HG02798 (cell line): ENCODE results near the gene SLC37A3.

Experiments
- ATAC-seq: cut with Tn5 transposase; IDR thresholded peaks from one replicate; pipeline ENCODE4 v1.9.1; 2021; ENCODE audit warnings: mild to moderate bottlenecking; ENCODE audit not compliant: unreplicated experiment, poor library complexity

SLC37A3 gene

DNA sequence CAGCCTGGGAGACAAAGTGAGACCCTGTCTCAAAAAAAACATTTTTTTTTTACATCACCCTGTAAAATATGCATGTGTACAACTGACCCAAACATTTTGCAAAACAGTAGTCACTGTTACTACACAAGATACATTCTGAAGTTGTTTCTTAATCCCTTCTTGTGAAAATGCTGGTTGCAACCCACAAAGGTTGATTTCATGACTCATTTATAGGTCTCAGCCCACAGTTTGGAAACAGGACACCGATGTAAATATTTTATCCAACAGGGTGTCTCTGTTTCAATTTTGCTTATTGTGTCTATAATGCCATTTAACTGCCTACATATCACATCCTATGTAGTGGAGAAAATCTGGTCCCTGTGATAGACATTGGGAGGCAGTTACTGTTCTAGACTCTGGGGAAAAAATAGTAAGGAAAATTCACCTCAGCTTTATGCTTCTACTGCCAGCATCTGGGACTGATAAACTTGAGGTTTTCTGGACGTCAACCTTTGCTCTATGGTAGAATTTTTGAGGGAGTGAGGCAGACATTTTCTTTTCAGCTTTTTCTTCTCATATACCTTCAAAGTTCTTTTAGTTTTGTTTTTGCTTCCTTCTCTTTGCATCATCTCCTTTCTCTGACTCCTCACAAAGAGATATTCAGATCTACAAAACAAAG is 4.0 kb upstream of the SLC37A3 start:
- no peak for ATAC-seq

DNA sequence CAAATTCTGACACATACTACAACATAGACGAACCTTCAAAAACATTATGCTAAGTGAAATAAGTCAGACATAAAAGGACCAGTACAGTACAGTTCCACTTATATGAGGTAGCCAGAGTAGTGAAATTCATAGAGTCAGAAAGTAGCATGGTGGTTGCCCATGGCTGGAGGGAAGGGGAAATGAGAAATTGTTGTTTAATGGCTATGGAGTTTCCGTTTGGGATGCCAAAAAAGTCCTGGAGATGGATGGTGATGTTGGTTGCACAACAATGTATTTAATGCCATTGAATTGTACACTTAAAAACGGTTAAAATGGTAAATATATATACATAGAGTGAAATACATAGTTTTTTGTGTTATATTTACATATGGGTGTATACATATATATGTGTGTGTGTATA is 2.1 kb upstream of the SLC37A3 start:
- no peak for ATAC-seq

DNA sequence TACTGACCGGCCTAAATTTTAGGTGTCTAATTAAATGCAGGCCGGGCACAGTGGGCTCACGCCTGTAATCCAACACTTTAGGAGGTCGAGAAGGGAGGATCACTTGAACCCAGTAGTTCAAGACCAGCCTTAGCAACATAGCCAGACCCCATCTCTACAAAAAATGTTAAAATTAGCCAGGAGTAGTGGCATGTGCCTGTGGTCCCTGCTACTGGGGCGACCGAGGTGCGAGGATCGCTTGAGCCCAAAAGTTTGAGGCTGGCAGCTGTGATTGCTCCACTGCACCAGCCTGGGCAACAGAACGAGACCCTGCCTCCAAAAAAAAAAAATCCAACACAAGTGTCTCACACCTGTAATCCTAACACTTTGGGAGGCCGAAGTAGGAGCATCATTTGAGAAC is 491 bp upstream of the SLC37A3 start:
- ATAC-seq, result no peak

DNA sequence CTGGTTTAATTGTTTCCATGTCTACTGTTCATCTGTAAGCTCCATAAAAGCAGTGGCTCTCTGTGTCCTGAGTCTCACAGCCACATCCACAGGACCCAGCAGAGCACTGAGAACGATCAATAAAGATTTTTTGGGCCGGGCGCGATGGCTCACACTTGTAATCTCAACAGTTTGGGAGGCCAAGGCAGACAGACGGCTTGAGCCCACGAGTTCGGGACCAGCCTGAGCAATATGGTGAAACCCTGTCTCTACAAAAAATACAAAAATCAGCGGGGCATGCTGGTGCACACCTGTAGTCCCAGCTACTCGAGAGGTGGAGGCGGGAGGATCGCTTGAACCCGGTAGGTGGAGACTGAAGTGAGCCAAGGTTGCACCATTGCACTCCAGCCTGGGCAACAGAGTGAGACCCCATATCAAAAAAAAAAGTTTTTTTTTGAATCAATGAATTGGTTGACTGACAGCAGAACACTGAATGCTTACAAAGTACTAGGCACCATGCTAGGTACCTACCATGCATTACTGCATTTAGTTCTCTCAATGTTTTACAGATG is 4.5 kb downstream of the SLC37A3 start:
- ATAC-seq, result no peak

DNA sequence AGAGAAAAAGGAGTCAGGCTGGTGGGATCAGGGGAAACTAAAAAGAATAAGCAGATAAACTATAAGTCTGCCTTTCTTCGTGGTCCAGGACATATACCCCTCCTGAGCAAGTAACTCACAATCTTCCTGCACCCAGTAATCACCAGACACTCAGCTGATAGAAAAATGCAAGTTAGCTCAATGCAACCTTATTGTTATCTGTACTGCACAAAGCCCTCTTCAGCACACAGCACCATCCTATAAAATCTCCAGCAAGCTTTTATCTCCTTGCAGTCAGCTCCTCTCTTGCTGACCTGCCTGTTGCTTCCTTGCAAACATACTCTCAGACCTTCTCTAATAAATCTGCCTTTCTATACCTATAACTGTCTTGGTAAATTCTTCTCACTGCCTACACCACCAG is 6.7 kb downstream of the SLC37A3 start:
- no peak for ATAC-seq

DNA sequence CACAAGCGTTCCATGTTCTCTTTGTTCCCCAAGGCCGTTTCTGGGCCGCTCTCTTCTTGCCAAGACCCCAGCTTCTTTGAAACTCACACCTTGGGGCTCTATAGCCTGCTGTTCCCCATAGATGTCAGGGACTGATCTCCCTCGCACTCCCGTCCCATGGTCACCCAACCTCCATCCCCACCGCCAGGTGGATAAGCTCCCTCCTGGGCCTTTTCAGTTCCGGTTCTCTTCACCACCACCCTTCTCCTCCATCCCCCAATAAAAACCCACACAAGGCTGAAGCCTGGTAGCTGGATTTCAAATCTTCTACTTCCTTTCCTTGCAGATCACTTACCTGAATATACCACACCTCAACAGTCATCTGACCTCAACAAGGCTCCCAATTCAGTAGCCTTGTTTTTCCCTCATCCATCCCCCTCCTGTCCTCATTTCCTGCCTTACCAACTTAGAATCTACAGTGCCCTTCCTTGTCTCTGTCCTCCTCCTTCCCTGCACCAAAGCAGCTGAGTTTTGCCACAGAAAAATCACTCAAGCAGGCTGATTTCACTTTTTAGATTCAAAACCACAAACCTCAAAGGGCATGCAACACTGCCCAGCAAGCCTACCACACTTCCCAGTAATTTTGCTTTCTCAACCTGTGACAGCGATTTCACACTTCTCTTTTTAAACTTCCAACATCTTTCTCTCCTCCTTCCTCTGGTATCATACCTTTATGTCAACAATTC is 7.7 kb downstream of the SLC37A3 start:
- ATAC-seq, result peak; percentile 55

DNA sequence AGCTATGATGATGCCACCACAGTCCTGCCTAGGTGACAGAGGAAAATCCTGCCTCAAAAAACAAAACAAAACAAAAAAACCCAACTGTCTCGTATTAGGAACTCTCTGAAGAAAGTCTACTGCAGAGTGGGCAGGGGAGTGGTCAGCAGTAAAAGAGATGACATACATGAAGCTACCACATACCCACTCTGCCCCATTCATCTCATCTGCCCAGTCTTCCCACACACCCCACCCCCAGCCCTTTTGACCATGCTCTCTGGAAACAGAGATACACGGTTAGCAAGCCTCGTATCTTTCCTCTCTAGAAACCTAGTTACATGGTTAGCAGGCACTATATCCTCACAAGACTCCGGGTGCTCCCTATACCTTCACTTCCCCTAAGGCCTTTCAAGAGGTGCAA is 8.3 kb downstream of the SLC37A3 start:
- ATAC-seq, result no peak

DNA sequence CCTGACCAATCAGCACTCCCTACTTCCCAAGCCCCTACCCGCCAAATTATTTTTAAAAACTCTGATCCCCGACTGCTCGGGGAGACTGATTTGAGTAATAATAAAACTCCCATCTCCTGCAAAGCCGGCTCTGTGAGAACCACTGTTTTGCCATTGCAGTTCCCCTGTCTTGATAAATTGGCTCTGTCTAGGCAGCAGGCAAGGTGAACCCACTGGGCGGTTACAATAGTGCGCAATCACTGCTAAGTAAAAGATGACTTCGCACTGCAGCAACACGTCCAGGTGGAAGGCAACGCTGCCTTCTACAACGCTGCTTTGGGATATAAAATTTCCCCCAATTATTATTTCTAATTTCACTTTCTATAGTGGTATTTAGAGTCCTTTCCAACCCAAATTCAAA is 8.9 kb downstream of the SLC37A3 start:
- ATAC-seq, result no peak

DNA sequence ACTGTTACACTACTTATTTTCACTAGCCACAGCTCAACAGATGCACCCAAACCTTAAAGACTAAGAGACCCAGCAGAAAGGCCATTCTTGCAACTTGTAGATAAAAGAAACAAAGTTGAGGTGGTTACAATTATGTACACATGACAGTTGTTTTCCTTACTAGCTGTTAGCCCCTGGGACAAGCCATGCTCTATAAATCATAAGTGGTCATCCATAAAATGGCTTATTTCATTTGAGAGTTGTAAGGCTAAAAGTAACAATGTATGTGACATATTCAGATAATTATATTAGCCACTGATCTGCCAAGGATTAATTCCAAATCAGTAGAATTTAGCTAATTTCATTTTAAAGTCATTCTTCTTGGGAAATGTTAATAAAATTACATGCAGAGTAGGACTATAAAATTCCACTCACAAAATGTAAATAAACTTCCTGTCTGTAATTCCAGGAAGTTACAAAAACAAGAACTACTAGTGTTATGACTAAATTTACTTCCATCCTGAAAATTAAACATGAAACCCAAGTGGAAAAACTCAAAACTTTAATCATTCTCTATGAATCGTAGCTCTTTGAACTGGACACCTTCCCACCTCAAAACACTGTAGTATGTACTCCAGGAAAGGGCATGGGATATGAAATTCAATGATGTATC is 13.3 kb downstream of the SLC37A3 start:
- ATAC-seq, result no peak

DNA sequence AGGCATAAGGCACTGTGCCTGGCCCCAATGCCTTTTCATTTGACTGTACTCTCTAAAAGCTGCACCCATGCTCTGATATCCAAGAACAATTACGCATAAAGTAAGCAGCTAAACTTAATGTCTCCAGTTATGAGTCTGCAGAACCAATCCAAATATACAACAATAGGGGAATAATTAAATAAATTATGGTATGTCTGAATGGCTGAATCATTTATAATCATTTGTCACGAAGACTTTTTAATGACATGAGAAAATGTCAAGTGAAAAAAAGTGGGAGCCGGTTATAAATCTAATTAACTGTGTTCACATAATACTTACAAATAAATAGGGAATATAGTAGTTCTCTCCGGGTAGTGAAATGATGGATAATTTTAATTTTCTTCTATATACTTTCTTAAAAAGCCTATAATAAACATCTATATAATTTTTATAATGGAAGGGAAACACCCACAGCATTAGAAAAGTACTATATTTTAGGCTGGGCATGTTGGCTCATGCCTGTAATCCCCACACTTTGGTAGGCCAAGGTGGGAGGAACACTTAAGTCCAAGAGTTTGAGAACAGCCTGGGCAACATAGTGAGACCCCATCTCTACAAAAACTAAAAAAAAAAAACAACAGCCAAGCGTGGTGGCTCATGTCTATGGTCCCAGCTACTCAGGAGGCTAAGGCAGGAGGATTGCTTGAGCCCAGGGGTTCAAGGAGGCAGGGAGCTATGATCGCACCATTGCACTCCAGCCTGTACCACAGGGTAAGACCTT is 14.2 kb downstream of the SLC37A3 start:
- ATAC-seq, result no peak

DNA sequence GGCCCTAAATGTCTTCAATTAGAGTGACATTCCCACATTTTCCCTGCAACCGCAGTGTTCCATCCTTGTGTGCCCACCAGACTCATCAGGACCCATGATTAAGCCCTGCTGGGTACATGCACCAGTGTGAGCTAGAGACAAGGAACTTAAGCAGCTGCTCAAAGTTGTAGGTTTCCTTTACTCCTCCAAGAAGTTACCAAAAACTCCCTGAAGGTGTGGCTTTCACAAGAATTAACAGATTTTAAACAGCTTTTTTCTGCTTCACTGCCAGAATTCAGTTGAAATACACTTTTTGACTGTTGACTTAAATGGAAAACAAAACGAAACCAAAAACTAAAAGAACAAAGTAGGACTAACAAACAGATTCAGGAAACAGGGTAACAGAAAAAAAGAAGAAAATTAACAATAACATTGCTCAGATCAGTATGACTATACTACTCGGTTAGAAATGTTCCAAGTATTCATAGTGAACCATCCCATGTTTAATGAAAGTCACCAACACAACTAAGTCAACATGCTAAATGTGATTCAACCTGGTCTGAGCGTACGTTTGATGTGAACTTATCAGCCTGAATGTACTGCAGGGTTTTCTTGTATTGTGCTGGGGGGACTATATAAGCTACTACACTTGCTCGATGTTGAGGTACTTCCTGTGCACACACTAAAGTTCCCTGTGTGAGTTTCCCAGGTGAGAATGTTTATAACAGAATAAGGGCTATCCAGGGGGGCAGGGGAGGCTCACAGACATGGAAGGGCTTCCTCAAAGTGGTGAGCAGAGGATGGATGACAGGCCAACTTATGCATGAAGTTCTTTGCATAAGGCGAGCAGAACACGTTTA is 22.2 kb downstream of the SLC37A3 start:
- ATAC-seq, result no peak

DNA sequence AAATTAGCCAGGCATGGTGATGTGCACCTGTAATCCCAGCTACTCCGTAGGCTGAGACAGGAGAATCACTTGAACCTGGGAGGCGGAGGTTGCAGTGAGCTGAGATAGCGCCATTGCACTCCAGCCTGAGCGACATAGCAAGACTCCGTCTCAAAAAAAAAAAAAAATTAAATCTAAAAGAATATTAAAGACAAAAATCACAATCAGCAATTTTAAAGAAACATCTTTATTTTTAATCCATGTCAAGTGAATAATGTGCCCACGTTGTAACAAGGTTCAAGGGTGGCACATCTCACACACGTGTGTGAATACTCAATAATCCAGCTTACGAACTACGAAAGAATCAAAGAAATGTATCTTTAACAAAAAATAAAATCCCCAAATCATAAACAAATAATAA is 23.0 kb downstream of the SLC37A3 start:
- no peak for ATAC-seq

DNA sequence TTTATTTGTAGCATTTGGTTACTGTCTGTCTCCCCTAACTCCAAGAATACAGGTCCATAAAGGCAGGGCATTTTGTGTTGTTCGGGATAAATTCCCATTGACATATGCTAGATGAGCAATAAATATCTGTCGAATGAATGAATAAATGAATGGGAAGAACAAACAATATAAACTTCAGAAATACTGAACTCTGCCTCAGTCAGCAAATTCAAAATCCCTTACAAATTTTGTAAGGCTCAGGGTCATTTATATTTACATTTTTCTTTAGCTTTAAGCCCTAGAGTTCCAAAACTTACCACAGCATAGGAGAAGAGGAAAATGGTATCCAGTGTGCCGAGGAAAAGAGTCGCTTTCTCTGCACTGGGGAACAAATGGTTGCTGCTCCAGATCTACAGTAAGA is 29.0 kb downstream of the SLC37A3 start:
- ATAC-seq, result no peak

DNA sequence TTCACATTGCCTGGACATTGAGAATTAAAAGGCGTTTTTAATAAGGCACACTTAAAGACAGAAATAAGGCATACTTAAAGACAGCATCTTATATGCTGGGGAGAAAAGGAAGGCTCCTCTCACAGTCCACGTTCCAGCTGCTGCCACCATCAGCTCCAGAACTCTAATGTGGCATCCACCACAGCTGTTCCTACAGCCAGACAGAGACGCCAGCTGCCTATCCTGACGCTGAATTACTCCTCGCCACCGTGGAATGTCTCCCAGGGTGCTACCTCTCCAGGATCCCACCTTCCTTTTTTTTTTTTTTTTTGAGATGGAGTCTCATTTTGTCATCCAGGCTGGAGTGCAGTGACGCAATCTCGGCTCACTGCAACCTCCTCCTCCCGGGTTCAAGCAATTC is 30.8 kb downstream of the SLC37A3 start:
- no peak for ATAC-seq

DNA sequence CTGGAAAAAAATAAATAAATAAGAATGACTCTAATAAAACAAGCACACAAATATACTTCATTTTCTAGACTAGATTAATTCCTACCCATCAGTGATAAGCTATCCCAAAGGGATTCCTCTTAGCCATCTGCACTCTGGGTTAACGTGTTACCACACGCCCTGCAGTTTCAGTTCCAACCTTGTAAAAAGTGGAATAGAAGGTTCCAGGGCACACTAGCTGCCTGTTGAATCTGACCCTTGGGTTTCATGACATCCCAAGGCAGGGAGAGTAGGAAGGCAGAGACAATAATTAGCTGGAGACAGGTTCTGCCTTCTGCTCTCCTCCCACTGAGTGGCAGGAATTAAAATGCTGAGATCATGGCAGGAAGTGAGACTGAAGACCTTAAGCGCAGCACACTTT is 33.5 kb downstream of the SLC37A3 start:
- no peak for ATAC-seq

DNA sequence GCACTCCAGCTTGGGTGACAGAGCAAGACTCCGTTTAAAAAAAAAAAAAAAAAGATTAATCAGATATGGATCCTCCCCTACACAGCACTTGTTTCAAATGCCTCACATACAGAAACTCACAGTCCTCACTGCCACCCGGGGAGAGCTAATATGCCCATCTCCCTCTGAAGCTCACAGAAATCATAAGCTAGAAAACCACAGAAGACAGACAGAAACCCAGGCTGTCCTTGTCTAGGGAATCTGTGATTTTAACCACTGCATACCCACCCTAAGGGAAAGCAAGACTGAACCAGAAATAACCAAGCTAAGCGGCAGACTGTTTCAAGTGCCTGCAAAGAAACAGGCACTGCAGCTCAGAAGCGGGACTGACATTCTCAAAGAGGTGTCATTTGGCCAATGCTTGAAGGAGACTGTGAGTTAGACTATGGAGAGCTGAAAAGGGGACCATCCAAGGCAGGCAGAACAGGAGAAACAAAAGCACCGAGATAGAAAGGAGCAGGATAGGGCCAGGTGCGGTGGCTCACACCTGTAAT is 37.6 kb downstream of the SLC37A3 start:
- no peak for ATAC-seq

DNA sequence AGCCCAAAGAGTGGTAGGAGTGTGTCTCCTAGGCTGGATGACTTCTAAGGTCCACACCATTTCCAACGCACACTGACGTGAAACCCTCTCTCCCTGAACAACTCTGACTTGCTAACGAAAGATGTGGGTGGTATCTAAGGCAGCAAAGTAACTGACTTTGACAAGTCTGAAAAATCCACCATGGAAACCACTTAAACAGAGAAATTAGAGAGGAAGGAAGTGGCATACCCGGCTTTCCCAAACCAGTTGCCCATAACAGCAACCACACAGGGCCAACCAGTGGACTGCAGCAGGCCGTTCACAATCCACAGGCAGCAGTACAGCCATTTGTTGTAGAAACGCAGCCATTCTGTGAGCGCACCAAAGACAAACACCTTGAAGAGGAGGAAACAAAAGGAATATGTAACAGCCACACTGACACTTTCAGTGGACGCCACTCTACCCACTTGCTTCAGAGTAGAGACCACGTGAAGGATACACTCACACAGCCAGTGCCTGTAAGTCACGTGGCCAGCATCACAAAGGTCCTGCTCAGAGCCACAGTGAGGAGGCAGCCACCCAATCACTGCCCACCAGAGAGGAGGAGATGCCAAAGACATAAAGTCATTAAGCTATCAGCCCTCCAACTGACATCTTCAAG is 39.8 kb downstream of the SLC37A3 start:
- no peak for ATAC-seq

DNA sequence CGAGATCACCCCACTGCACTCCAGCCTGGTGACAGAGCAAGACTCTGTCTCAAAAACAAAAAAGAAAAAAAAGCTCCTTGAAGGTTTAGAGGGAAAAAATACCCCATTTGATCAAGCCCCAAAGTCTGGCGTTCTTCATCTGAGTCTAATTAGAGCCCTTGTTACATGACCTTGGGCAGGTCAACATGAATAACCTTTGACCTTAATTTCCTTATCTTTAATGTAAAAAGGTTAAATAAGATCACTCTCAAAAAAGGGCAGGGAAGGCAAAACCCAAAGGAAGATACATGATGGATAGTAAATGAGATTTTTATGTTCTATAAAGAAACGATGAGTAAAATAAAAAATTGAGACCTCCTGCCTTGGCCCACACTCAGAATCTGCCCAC is 40.3 kb downstream of the SLC37A3 start:
- no peak for ATAC-seq

DNA sequence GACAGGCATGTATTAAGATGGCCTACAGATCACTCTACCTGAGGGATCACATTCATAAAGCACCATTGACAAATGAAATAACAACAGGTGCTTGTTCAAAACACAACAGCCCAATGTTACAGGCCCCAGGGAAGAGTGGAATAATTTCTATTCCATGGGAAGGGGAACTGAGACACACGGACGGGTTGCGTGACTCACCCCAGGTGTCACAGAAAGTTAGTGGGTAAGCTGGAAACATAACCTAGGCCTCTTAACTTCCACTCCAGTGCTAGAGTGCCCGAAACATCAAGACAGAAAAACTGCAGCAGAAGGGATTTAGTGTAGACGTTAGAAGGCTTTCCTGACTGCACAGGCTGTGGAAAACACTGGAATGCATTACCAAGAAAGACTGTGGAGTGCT is 48.3 kb downstream of the SLC37A3 start:
- ATAC-seq, result no peak
